GM12891 (cell line): ENCODE data around the gene TCEAL9.

Experiments used
- POLR2A ChIP-seq: IDR thresholded peaks from 2 replicates; pipeline ENCODE4 v1.6.1; 2011; ENCODE audit warnings: low read depth, low read length, control low read depth
- POLR2AphosphoS5 ChIP-seq: IDR thresholded peaks from 2 replicates; pipeline ENCODE4 v1.6.1; 2011; ENCODE audit warnings: low read depth, low read length, control low read depth

DNA sequence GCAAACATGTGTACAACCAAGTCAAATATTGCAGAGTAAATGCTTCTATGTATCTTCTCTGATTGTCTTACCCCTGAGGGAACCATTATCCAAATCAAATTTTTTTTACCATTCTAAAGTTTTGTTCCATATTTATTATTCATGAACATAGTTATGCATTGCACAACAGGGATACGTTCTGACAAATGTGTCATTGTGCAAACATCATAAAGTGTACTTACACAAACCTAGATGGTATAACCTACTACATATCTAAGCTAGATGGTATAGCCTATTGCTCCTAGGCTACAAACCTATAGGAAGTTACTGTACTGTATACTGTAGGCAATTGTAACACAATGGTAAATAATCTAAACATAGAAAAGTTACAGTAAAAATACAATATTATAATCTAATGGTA is 43.4 kb downstream of the TCEAL9 start:
- TF ChIP-seq POLR2AphosphoS5 (no peak), POLR2A (no peak)
